Measurements from ENCODE around the gene ZNF277.

ZNF277 gene

DNA sequence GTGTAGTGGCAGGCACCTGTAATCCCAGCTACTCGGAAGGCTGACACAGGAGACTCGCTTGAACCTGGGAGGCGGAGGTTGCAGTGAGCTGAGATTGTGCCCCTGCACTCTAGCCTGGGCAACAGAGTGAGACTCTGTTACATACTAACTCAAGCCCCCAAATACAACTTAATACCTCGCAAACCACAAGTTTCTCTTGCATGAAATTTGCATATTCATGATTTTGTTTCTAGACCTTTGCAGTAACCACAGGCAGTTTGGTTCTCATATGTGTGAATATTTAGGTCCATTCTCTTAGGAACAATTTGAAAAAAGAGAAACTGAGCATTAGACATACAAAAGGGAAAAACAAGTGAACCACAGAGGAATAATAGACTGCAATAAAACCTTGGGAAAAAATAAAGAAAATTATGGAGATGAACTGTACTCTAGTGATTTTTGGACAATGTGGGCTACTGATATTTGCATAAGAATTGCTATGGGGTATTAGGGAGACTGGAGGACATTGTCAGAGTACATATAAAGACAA lies 77.0 kb downstream of the ZNF277 start:
- no peaks in the 10 kb centered on the region for H3K9me3 ChIP-seq (ENCODE audit: insufficient read depth, low read length)
- H3K4me2 ChIP-seq (ENCODE audit: low read depth, low read length, poor library complexity, severe bottlenecking), result no peak overlapping the region
- H3K9me2 ChIP-seq (replicated peaks; ENCODE audit: insufficient read depth, low read length), result no peaks in the 10 kb centered on the region
- no peaks in the 10 kb centered on the region for H4K20me1 ChIP-seq (ENCODE audit: low read depth, low read length)
- H3K79me2 ChIP-seq (ENCODE audit: insufficient read depth, low read length), result no peaks in the 10 kb centered on the region
- H2AFZ ChIP-seq (ENCODE audit: low read depth, low read length, severe bottlenecking), result no peak overlapping the region
- TF ChIP-seq, protein P1, sequence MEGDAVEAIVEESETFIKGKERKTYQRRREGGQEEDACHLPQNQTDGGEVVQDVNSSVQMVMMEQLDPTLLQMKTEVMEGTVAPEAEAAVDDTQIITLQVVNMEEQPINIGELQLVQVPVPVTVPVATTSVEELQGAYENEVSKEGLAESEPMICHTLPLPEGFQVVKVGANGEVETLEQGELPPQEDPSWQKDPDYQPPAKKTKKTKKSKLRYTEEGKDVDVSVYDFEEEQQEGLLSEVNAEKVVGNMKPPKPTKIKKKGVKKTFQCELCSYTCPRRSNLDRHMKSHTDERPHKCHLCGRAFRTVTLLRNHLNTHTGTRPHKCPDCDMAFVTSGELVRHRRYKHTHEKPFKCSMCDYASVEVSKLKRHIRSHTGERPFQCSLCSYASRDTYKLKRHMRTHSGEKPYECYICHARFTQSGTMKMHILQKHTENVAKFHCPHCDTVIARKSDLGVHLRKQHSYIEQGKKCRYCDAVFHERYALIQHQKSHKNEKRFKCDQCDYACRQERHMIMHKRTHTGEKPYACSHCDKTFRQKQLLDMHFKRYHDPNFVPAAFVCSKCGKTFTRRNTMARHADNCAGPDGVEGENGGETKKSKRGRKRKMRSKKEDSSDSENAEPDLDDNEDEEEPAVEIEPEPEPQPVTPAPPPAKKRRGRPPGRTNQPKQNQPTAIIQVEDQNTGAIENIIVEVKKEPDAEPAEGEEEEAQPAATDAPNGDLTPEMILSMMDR (IDR thresholded peaks at IDR 0.05; ENCODE audit: insufficient read depth, low read length, poor library complexity, severe bottlenecking), result no peak
- TF ChIP-seq EZH2phosphoT487 (conservative IDR thresholded peaks at IDR 0.05; ENCODE audit: low read length), result no peak
- H3K36me3 ChIP-seq (ENCODE audit: low read length), result no peaks in the 10 kb centered on the region
- H3K27ac ChIP-seq (ENCODE audit: low read depth, low read length), result no peak overlapping the region
- no peaks in the 10 kb centered on the region for H3F3A ChIP-seq (ENCODE audit: insufficient read depth)
- no peak overlapping the region for H3K4me3 ChIP-seq (ENCODE audit: insufficient read depth, low read length, poor library complexity, severe bottlenecking)
- no peak overlapping the region for H3K9ac ChIP-seq (ENCODE audit: low read length)
- H3K27me3 ChIP-seq (ENCODE audit: low read length), result no peaks in the 10 kb centered on the region

DNA sequence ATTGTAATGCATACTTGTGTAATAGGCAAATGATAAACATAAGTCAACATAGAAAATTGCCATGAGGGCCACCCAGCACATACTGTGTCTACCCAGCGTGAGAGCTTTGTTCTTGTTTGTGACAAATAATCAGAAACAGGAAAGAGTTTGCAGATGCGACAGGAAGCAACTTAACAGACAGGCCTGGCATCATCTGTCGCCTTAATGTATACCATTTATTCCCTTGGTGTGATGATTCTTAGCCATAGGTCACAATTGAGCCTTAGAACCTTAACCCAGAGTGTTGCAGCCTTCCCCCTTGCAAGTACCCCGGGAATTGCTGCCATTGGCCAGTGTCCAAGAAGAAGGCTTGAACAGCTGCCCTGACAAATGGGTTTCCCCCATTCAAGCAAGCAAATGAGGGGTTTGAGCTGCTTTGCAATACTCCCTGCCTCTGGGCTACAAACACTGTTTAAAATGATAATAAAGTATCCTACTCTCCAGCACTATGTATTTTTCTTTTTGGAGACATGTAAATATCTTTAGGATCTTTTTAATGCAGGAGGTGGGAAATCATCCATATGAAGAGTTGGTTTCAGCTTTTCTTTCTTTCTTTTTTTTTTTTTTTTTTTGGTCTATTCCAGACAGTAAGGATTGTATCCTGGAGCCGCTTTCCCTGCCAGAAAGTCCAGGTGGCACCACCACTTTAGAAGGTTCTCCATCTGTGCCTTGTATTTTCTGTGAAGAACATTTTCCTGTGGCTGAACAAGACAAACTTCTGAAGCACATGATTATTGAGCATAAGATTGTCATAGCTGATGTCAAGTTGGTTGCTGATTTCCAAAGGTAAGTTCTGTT lies 80.0 kb downstream of the ZNF277 start:
- H3K36me3 ChIP-seq (ENCODE audit: low read length), result no peaks in the 10 kb centered on the region
- H3K79me2 ChIP-seq (ENCODE audit: insufficient read depth, low read length), result no peaks in the 10 kb centered on the region
- H4K20me1 ChIP-seq (ENCODE audit: low read depth, low read length), result no peaks in the 10 kb centered on the region
- TF ChIP-seq, protein P1 (IDR thresholded peaks at IDR 0.05; ENCODE audit: insufficient read depth, low read length, poor library complexity, severe bottlenecking), result no peak
- no peak for TF ChIP-seq EZH2phosphoT487 (conservative IDR thresholded peaks at IDR 0.05; ENCODE audit: low read length)
- no peaks in the 10 kb centered on the region for H3K27me3 ChIP-seq (ENCODE audit: low read length)
- H3K9me3 ChIP-seq (ENCODE audit: insufficient read depth, low read length), result no peaks in the 10 kb centered on the region
- no peak overlapping the region for H2AFZ ChIP-seq (ENCODE audit: low read depth, low read length, severe bottlenecking)
- H3K9me2 ChIP-seq (replicated peaks; ENCODE audit: insufficient read depth, low read length), result no peaks in the 10 kb centered on the region
- no peak overlapping the region for H3K4me2 ChIP-seq (ENCODE audit: low read depth, low read length, poor library complexity, severe bottlenecking)
- no peaks in the 10 kb centered on the region for H3F3A ChIP-seq (ENCODE audit: insufficient read depth)
- H3K9ac ChIP-seq (ENCODE audit: low read length), result no peak overlapping the region
- H3K27ac ChIP-seq (ENCODE audit: low read depth, low read length), result no peak overlapping the region
- H3K4me3 ChIP-seq (ENCODE audit: insufficient read depth, low read length, poor library complexity, severe bottlenecking), result no peak overlapping the region

DNA sequence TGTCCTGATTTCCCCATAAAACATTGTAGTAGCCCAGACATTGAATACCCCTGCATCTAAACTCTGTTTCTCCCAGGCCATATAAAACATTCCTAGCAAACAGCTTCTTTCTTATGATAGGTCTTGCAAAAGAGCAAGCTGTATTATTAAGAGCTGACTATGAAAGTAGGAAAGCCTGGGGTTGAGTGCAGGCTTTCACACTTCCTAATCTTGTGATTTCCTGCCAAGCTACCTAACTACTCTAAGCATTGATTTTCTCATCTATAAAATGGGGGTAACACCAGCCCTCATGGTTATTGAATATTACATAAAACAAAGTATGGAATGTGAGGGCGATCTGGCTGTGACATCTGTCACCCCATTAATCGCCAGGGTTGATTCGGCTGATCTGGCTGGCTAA lies 81.8 kb downstream of the ZNF277 start:
- Histone ChIP-seq H3K79me2 (ENCODE audit: insufficient read depth, low read length) (no peaks in the 10 kb centered on the region), H3F3A (ENCODE audit: insufficient read depth) (no peaks in the 10 kb centered on the region), H4K20me1 (ENCODE audit: low read depth, low read length) (no peaks in the 10 kb centered on the region), H3K36me3 (ENCODE audit: low read length) (no peaks in the 10 kb centered on the region), H3K27me3 (ENCODE audit: low read length) (no peaks in the 10 kb centered on the region), H3K9ac (ENCODE audit: low read length) (no peak overlapping the region), H3K4me2 (ENCODE audit: low read depth, low read length, poor library complexity, severe bottlenecking) (no peak overlapping the region), H2AFZ (ENCODE audit: low read depth, low read length, severe bottlenecking) (no peak overlapping the region), H3K4me3 (ENCODE audit: insufficient read depth, low read length, poor library complexity, severe bottlenecking) (no peak overlapping the region), H3K27ac (ENCODE audit: low read depth, low read length) (no peak overlapping the region), H3K9me3 (ENCODE audit: insufficient read depth, low read length) (no peaks in the 10 kb centered on the region), H3K9me2 (replicated peaks; ENCODE audit: insufficient read depth, low read length) (no peaks in the 10 kb centered on the region)
- TF ChIP-seq, protein P1 (IDR thresholded peaks at IDR 0.05; ENCODE audit: insufficient read depth, low read length, poor library complexity, severe bottlenecking), result no peak
- TF ChIP-seq EZH2phosphoT487 (conservative IDR thresholded peaks at IDR 0.05; ENCODE audit: low read length), result no peak
